Measurements from ENCODE around the gene HCRTR2. TPM values are rescaled to one million over a fixed set of nuclear protein-coding genes. Genes with fewer than 3 reads are reported as not detected.

HCRTR2 gene
- total and polyA plus RNA-seq, 2 of the 8 experiments (the other 6 are each of a cell fraction or from before 2014, with no cell fraction given), result 0.19 to 0.23 TPM

- Histone ChIP-seq H3K79me1 (ENCODE audit: low read depth, low read length) (no peaks in the 10 kb centered on the region), H3K4me2 (ENCODE audit: insufficient read depth in 1 of 2, low read depth in 2 of 2, low read length in 2 of 2) (no peak overlapping the region), H4K8ac (ENCODE audit: extremely low read depth, insufficient read depth, low read length) (no peak overlapping the region), H3K9me3 (ENCODE audit: insufficient read depth in 2 of 2, low read depth in 1 of 2, low read length in 1 of 2) (no peaks in the 10 kb centered on the region), H3K27me3 (replicated peaks in 1 of 4; ENCODE audit: control insufficient read depth in 3 of 4, extremely low read depth in 1 of 4, insufficient read depth in 3 of 4, low read length in 3 of 4) (no peaks in the 10 kb centered on the region), H2AFZ (ENCODE audit: low read length) (no peak overlapping the region), H3K18ac (ENCODE audit: extremely low read depth, low read length) (no peak overlapping the region), H4K91ac (replicated peaks; ENCODE audit: insufficient read length, low read length) (no peak overlapping the region), H4K5ac (ENCODE audit: insufficient read length, low read depth, low read length) (no peak overlapping the region), H2BK5ac (ENCODE audit: low read depth, low read length) (no peak overlapping the region), H3K9ac (replicated peaks in 1 of 4; ENCODE audit: extremely low read depth in 1 of 4, low read depth in 3 of 4, low read length in 3 of 4) (no peak overlapping the region), H3K14ac (ENCODE audit: insufficient read length) (no peak overlapping the region), H3K56ac (replicated peaks; ENCODE audit: insufficient read length, low read depth, low read length) (no peak overlapping the region), H2BK120ac (replicated peaks; ENCODE audit: low read depth, low read length) (no peak overlapping the region), H3K36me3 (ENCODE audit: control insufficient read depth in 2 of 4, insufficient read depth in 4 of 4, low read length in 3 of 4) (no peaks in the 10 kb centered on the region), H3K23ac (ENCODE audit: insufficient read length) (no peak overlapping the region), H3K4me1 (replicated peaks in 1 of 4; ENCODE audit: control insufficient read depth in 3 of 4, insufficient read depth in 4 of 4, low read length in 3 of 4) (no peaks in the 10 kb centered on the region), H3K4me3 (ENCODE audit: extremely low read depth in 1 of 4, insufficient read depth in 2 of 4, low read depth in 3 of 4, low read length in 4 of 4) (no peak overlapping the region), H3K27ac (ENCODE audit: low read depth, low read length) (no peak overlapping the region), H2BK20ac (ENCODE audit: low read length) (no peak overlapping the region), H3K4ac (replicated peaks; ENCODE audit: insufficient read length, low read depth, low read length) (no peak overlapping the region), H2BK15ac (ENCODE audit: low read length) (no peak overlapping the region), H3K79me2 (ENCODE audit: control insufficient read depth in 1 of 2, insufficient read depth in 2 of 2, low read length in 2 of 2) (no peaks in the 10 kb centered on the region), H4K20me1 (replicated peaks in 1 of 2; ENCODE audit: control insufficient read depth in 1 of 2, insufficient read depth in 2 of 2, low read length in 2 of 2) (no peaks in the 10 kb centered on the region), H2AK5ac (ENCODE audit: low read depth, low read length) (no peak overlapping the region), H3K23me2 (ENCODE audit: low read depth, low read length) (no peaks in the 10 kb centered on the region), H2BK12ac (ENCODE audit: low read depth, low read length) (no peak overlapping the region)
- ChIA-PET CTCF (ENCODE audit: partially characterized antibody) (no interaction called here), POLR2A (ENCODE audit: partially characterized antibody) (no interaction called here)
- FAIRE-seq (no peak), DNase-seq (ENCODE audit: low read depth in 1 of 2, low spot score in 2 of 2) (no peak)
- WGBS, 2 experiments (ENCODE audit: extremely low coverage in 1 of 2, insufficient coverage in 1 of 2, insufficient read length in 1 of 2, insufficient replicate concordance in 2 of 2, low coverage in 1 of 2, low lambda C conversion rate in 2 of 2, missing lambda C conversion rate in 1 of 2), result 90 to 100% methylated on average over 1 to 2 of the region's 2 CpGs
- TF ChIP-seq USF2 (IDR thresholded peaks at IDR 0.05; ENCODE audit: low read length) (no peak), TBP (IDR thresholded peaks at IDR 0.05; ENCODE audit: low read depth, low read length) (no peak), CHD1 (IDR thresholded peaks at IDR 0.05; ENCODE audit: low read depth, low read length) (no peak), SUZ12 (IDR thresholded peaks at IDR 0.05; ENCODE audit: low read length) (no peak), KDM1A (IDR thresholded peaks at IDR 0.05; ENCODE audit: borderline replicate concordance, low read length) (no peak), SIN3A (conservative IDR thresholded peaks at IDR 0.05 in 1 of 2, IDR thresholded peaks at IDR 0.05 in 1 of 2; ENCODE audit: low read depth in 1 of 2, low read length in 2 of 2) (no peak), SIRT6 (IDR thresholded peaks at IDR 0.05; ENCODE audit: low read length) (no peak), JUND (IDR thresholded peaks at IDR 0.05; ENCODE audit: low read length) (no peak)
Measured at GRCh38 chr6:55227862-55228261, 53.5 kb downstream of the HCRTR2 start.

All from H1 (cell line).